SH-SY5Y (cell line): Measurements from ENCODE around the gene USP6NL.

ENCODE experiments used
- GATA2 ChIP-seq: IDR thresholded peaks from 2 replicates; pipeline ENCODE4 v1.6.1; 2011; ENCODE audit warnings: mild to moderate bottlenecking, low read depth, low read length
- GATA3 ChIP-seq: IDR thresholded peaks from 2 replicates; pipeline ENCODE4 v1.6.1; 2011; ENCODE audit warnings: low read depth, mild to moderate bottlenecking, low read length, moderate library complexity

DNA sequence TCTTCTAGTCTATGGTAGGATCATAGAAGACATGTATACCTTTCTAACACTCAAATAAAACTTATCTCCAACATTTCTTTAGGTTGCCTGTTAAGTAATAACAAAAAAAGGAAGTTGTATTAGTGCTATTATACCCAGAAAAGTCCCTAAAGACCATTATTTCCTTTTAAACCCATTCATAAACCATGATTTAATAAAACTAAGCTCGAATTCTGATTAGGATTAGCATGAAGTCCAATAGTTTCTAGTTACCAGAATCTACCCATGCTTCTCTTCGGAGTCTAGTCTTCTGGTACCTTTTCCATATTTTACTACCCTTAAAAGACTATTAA is 62.7 kb downstream of the USP6NL start:
- TF ChIP-seq GATA2 (no peak), GATA3 (no peak)
